ENCODE measurements around the gene PLCB1.
A peak's percentile ranks its signal among the peaks of the same experiment; 100 is the strongest.

The PLCB1 gene

GRCh38 chr20:8265588-8265987 lies 133.5 kb downstream of the PLCB1 start:
- H3K4me2 ChIP-seq (ENCODE audit: insufficient read depth, low read length, poor library complexity, severe bottlenecking): no peak overlapping the region
- H3K27ac ChIP-seq (replicated peaks; ENCODE audit: low read length): no peak overlapping the region
- H3K23ac ChIP-seq (ENCODE audit: low read depth, low read length, poor library complexity): no peak overlapping the region
- no peak overlapping the region for H2BK15ac ChIP-seq (ENCODE audit: low read length)
- peaks cover 4 to 5% of the 10 kb centered on the region in 2 donors for H3K9me3 ChIP-seq (replicated peaks in 1 of 2; ENCODE audit: control insufficient read depth in 2 of 2, insufficient read depth in 1 of 2, low read depth in 1 of 2, low read length in 2 of 2)
- no peak overlapping the region for H2AK5ac ChIP-seq (ENCODE audit: low read depth, low read length)
- no peak overlapping the region for H4K91ac ChIP-seq (ENCODE audit: low read depth, low read length, poor library complexity)
- H2BK120ac ChIP-seq (ENCODE audit: low read depth, low read length): no peak overlapping the region
- no peak overlapping the region for H2AFZ ChIP-seq (ENCODE audit: low read length)
- H3K36me3 ChIP-seq (replicated peaks in 1 of 2; ENCODE audit: control insufficient read depth in 2 of 2, insufficient read depth in 2 of 2, low read length in 2 of 2): no peaks in the 10 kb centered on the region
- H3K27me3 ChIP-seq (ENCODE audit: control insufficient read depth in 3 of 3, insufficient read depth in 3 of 3, low read depth in 1 of 3, low read length in 3 of 3): no peaks in the 10 kb centered on the region
- no peak overlapping the region for H2BK12ac ChIP-seq (ENCODE audit: low read length)
- H3K14ac ChIP-seq (ENCODE audit: low read length): no peak overlapping the region
- DNase-seq (ENCODE audit: low spot score): no peak
- H3K9ac ChIP-seq (ENCODE audit: low read depth, low read length, poor library complexity): no peak overlapping the region
- no peak overlapping the region for H3K4ac ChIP-seq (ENCODE audit: low read length)
- H3K4me3 ChIP-seq (ENCODE audit: low read length in 2 of 2): no peak overlapping the region
- no peak overlapping the region for H3K18ac ChIP-seq (ENCODE audit: low read length)
- H3K79me1 ChIP-seq (ENCODE audit: low read depth, low read length): no peaks in the 10 kb centered on the region
- H4K8ac ChIP-seq (ENCODE audit: low read depth, low read length): no peak overlapping the region
- no peak overlapping the region for H2BK5ac ChIP-seq (ENCODE audit: low read length)
- H3K4me1 ChIP-seq (ENCODE audit: control insufficient read depth in 2 of 2, insufficient read depth in 1 of 2, low read depth in 1 of 2, low read length in 2 of 2): no peaks in the 10 kb centered on the region

GRCh38 chr20:8267009-8267408 lies 134.9 kb downstream of the PLCB1 start:
- Histone ChIP-seq H4K91ac (ENCODE audit: low read depth, low read length, poor library complexity) (no peak overlapping the region), H2BK120ac (ENCODE audit: low read depth, low read length) (no peak overlapping the region), H4K8ac (ENCODE audit: low read depth, low read length) (no peak overlapping the region), H3K9me3 (replicated peaks in 1 of 2; ENCODE audit: control insufficient read depth in 2 of 2, insufficient read depth in 1 of 2, low read depth in 1 of 2, low read length in 2 of 2) (peaks cover 4 to 5% of the 10 kb centered on the region in 2 donors), H3K9ac (ENCODE audit: low read depth, low read length, poor library complexity) (no peak overlapping the region), H3K27me3 (ENCODE audit: control insufficient read depth in 3 of 3, insufficient read depth in 3 of 3, low read depth in 1 of 3, low read length in 3 of 3) (no peaks in the 10 kb centered on the region), H3K18ac (ENCODE audit: low read length) (no peak overlapping the region), H3K4me1 (ENCODE audit: control insufficient read depth in 2 of 2, insufficient read depth in 1 of 2, low read depth in 1 of 2, low read length in 2 of 2) (no peaks in the 10 kb centered on the region), H3K27ac (replicated peaks; ENCODE audit: low read length) (no peak overlapping the region), H2BK12ac (ENCODE audit: low read length) (no peak overlapping the region), H2BK5ac (ENCODE audit: low read length) (no peak overlapping the region), H3K14ac (ENCODE audit: low read length) (no peak overlapping the region), H2BK15ac (ENCODE audit: low read length) (no peak overlapping the region), H3K4me3 (ENCODE audit: low read length in 2 of 2) (peak overlapping the region in 1 of 2 donors; percentile 44), H3K79me1 (ENCODE audit: low read depth, low read length) (no peaks in the 10 kb centered on the region), H2AK5ac (ENCODE audit: low read depth, low read length) (no peak overlapping the region), H3K36me3 (replicated peaks in 1 of 2; ENCODE audit: control insufficient read depth in 2 of 2, insufficient read depth in 2 of 2, low read length in 2 of 2) (no peaks in the 10 kb centered on the region), H3K4ac (ENCODE audit: low read length) (no peak overlapping the region), H2AFZ (ENCODE audit: low read length) (no peak overlapping the region), H3K23ac (ENCODE audit: low read depth, low read length, poor library complexity) (no peak overlapping the region), H3K4me2 (ENCODE audit: insufficient read depth, low read length, poor library complexity, severe bottlenecking) (no peak overlapping the region)
- WGBS, 2 donors (ENCODE audit: extremely low coverage in 2 of 2, insufficient read length in 2 of 2, insufficient replicate concordance in 1 of 2): no CpG with 5 or more reads among the region's 6 CpGs
- DNase-seq (ENCODE audit: low spot score): no peak

- Histone ChIP-seq H2BK12ac (ENCODE audit: low read length) (no peak overlapping the region), H3K18ac (ENCODE audit: low read length) (no peak overlapping the region), H3K14ac (ENCODE audit: low read length) (no peak overlapping the region), H3K4me1 (ENCODE audit: control insufficient read depth in 2 of 2, insufficient read depth in 1 of 2, low read depth in 1 of 2, low read length in 2 of 2) (peaks cover 0 to 13% of the 10 kb centered on the region in 2 donors), H3K4me2 (ENCODE audit: insufficient read depth, low read length, poor library complexity, severe bottlenecking) (no peak overlapping the region), H3K4me3 (ENCODE audit: low read length in 2 of 2) (no peak overlapping the region), H3K9ac (ENCODE audit: low read depth, low read length, poor library complexity) (no peak overlapping the region), H2BK15ac (ENCODE audit: low read length) (no peak overlapping the region), H3K9me3 (replicated peaks in 1 of 2; ENCODE audit: control insufficient read depth in 2 of 2, insufficient read depth in 1 of 2, low read depth in 1 of 2, low read length in 2 of 2) (peaks cover 4 to 5% of the 10 kb centered on the region in 2 donors), H3K79me1 (ENCODE audit: low read depth, low read length) (no peaks in the 10 kb centered on the region), H3K27me3 (ENCODE audit: control insufficient read depth in 3 of 3, insufficient read depth in 3 of 3, low read depth in 1 of 3, low read length in 3 of 3) (no peaks in the 10 kb centered on the region), H3K23ac (ENCODE audit: low read depth, low read length, poor library complexity) (no peak overlapping the region), H2BK5ac (ENCODE audit: low read length) (no peak overlapping the region), H2AK5ac (ENCODE audit: low read depth, low read length) (no peak overlapping the region), H3K4ac (ENCODE audit: low read length) (no peak overlapping the region), H3K27ac (replicated peaks; ENCODE audit: low read length) (no peak overlapping the region), H4K8ac (ENCODE audit: low read depth, low read length) (no peak overlapping the region), H2BK120ac (ENCODE audit: low read depth, low read length) (no peak overlapping the region), H3K36me3 (replicated peaks in 1 of 2; ENCODE audit: control insufficient read depth in 2 of 2, insufficient read depth in 2 of 2, low read length in 2 of 2) (no peaks in the 10 kb centered on the region), H2AFZ (ENCODE audit: low read length) (no peak overlapping the region), H4K91ac (ENCODE audit: low read depth, low read length, poor library complexity) (no peak overlapping the region)
- no CpG with 5 or more reads among the region's 2 CpGs for WGBS, 2 donors (ENCODE audit: extremely low coverage in 2 of 2, insufficient read length in 2 of 2, insufficient replicate concordance in 1 of 2)
- no peak for DNase-seq (ENCODE audit: low spot score)
These were observed 139.7 kb downstream of the PLCB1 start for GRCh38 chr20:8271727-8272126.

GRCh38 chr20:8272766-8273165 lies 140.7 kb downstream of the PLCB1 start:
- no peak overlapping the region for H3K9ac ChIP-seq (ENCODE audit: low read depth, low read length, poor library complexity)
- no peaks in the 10 kb centered on the region for H3K79me1 ChIP-seq (ENCODE audit: low read depth, low read length)
- no peak overlapping the region for H3K14ac ChIP-seq (ENCODE audit: low read length)
- no peak overlapping the region for H2AFZ ChIP-seq (ENCODE audit: low read length)
- no peak overlapping the region for H2BK12ac ChIP-seq (ENCODE audit: low read length)
- no peak overlapping the region for H4K8ac ChIP-seq (ENCODE audit: low read depth, low read length)
- H3K4me2 ChIP-seq (ENCODE audit: insufficient read depth, low read length, poor library complexity, severe bottlenecking): no peak overlapping the region
- H3K9me3 ChIP-seq (replicated peaks in 1 of 2; ENCODE audit: control insufficient read depth in 2 of 2, insufficient read depth in 1 of 2, low read depth in 1 of 2, low read length in 2 of 2): no peaks in the 10 kb centered on the region
- H3K36me3 ChIP-seq (replicated peaks in 1 of 2; ENCODE audit: control insufficient read depth in 2 of 2, insufficient read depth in 2 of 2, low read length in 2 of 2): no peaks in the 10 kb centered on the region
- no peaks in the 10 kb centered on the region for H3K27me3 ChIP-seq (ENCODE audit: control insufficient read depth in 3 of 3, insufficient read depth in 3 of 3, low read depth in 1 of 3, low read length in 3 of 3)
- WGBS, 2 donors (ENCODE audit: extremely low coverage in 2 of 2, insufficient read length in 2 of 2, insufficient replicate concordance in 1 of 2): no CpG with 5 or more reads among the region's 1 CpG
- no peak overlapping the region for H4K91ac ChIP-seq (ENCODE audit: low read depth, low read length, poor library complexity)
- no peak overlapping the region for H2BK15ac ChIP-seq (ENCODE audit: low read length)
- peaks cover 0 to 13% of the 10 kb centered on the region in 2 donors for H3K4me1 ChIP-seq (ENCODE audit: control insufficient read depth in 2 of 2, insufficient read depth in 1 of 2, low read depth in 1 of 2, low read length in 2 of 2)
- H2AK5ac ChIP-seq (ENCODE audit: low read depth, low read length): no peak overlapping the region
- DNase-seq (ENCODE audit: low spot score): no peak
- H3K27ac ChIP-seq (replicated peaks; ENCODE audit: low read length): no peak overlapping the region
- no peak overlapping the region for H3K18ac ChIP-seq (ENCODE audit: low read length)
- H2BK5ac ChIP-seq (ENCODE audit: low read length): no peak overlapping the region
- H3K4ac ChIP-seq (ENCODE audit: low read length): no peak overlapping the region
- no peak overlapping the region for H3K4me3 ChIP-seq (ENCODE audit: low read length in 2 of 2)
- no peak overlapping the region for H2BK120ac ChIP-seq (ENCODE audit: low read depth, low read length)
- H3K23ac ChIP-seq (ENCODE audit: low read depth, low read length, poor library complexity): no peak overlapping the region

Data from neuronal stem cell (in vitro differentiated cells).